Stimulated activated CD4-positive, alpha-beta T cell treated with anti-CD3 and anti-CD28 coated beads, Interleukin-1b, Interleukin-23, amount 100 ng/mL, for 4 hours (primary cell): ENCODE data around the gene TBC1D9B.
A peak's percentile ranks its signal among the peaks of the same experiment; 100 is the strongest.

Experiments
- DNase-seq, 2 donors: peaks; one replicate each; pipeline ENCODE4 v3.0.0-alpha.2; 2020; ENCODE audit warnings: low read depth in 2 of 2

Gene TBC1D9B

DNA sequence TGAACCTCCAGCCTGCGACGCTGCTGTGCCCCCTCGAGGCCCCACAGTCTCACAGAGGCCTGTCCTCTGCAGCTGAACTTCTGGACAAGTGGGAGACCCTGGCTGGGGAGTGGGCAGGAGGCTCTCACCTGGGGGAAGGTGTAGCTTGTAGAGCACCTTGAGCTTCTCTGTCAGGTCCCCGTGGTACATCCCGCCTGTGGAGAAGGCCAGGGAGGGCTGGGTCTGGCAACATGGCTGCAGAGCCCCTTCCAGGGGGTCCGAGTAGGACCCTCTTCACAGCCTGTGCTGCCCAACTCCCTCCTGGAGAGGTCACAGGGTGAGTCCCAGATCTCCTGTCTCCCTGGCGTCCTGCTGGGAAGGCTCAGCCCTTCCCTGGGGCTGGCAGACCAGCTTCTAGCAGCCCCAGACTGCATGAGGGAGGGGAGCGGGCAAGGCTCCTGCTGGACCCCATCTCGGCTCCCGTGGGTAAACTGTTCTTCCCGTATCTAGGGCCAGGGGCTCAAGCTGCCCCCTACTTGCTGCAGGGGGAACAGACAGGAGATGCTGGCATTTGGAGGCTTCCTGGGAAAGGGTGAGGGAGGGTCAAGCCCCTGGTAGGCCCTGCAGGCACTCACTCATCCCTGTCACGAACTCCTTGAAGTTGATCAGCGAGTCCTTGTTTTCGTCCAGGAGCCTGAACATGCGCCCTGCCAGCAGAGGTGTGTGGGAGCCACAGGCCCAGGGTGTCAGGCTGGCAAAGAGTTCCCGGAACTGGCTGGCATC, 37.9 kb downstream of the TBC1D9B start:
- DNase-seq: no peak

- no peak for DNase-seq
These were observed 38.6 kb downstream of the TBC1D9B start for GRCh38 chr5:179869101-179869500.

DNA sequence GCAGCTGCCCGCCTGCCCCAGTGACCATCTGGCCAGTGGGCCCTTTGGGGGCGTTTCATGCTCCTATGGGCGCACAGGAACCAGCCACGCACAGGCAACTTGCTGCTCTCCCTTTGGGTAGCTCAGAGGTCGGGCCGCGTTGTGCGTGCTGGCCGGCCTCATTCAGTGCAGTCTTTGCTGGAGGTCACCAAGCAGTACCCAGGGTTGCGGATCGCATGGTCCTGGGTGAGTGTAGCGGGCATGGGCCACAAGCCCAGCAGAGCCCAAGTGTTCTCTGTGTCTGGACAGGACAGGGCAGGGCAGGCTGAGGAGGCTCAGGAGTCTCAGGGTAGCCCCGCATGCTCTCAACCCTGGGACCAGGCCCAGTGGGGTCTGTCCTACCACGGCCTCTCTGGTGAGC, 39.2 kb downstream of the TBC1D9B start:
- no peak for DNase-seq

DNA sequence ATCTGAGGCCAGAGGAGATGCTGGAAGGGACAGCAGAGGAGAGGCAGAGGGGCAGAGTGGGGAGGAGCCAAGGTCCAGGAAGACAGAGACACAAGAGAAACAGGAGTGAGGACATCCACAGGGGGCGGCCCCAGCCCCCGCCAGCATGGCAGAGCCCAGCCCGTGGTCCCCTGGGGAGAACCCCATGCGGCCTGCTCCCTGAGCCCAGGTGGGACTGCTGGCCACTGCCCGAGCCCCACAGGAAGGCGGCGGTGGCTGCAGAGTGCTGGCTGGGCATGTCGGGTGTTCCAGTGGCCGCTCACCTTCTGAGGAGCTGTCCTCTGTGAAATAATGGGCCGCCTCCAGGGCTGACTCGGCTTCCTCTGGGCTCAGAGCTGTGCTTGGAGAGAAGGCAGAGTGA, 40.2 kb downstream of the TBC1D9B start:
- no peak for DNase-seq

- DNase-seq: no peak
These were observed 40.6 kb downstream of the TBC1D9B start for GRCh38 chr5:179867079-179867465.

- DNase-seq: no peak
These were observed 41.2 kb downstream of the TBC1D9B start for GRCh38 chr5:179866241-179867078.

- DNase-seq: no peak
These were observed 42.0 kb downstream of the TBC1D9B start for GRCh38 chr5:179865491-179866240.

- no peak for DNase-seq
These were observed 43.0 kb downstream of the TBC1D9B start for GRCh38 chr5:179864686-179865085.

DNA sequence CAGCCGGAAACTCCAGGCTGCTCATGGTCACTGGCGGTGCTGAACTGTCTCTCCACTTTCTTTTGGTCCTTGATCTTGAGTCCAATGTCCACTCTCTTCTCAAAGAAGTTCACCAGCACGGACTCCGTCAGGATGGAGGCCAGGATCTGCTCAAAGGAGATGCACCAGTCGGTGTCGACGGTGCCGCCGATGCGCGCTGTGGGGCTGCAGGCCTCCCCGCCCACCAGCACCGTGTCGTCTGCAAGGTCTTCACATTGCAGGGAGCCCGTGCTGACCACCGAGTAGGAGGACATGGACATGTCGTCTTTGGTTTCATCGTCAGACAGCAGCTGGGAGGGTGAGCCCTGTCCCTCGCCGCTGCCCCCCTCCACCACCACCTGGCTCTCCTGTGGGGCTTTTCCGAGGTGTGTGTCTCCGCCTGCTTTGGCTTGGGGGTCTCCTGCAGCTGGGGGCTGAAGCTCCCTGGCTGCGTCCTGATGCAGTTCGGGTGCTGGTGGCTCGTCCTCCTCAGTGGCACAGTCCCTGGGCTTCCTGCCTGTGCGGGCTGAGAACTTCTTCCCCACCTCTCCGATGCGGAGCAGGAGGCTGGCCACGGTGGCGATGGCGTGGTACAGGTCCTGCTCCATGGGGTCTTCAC, 44.1 kb downstream of the TBC1D9B start:
- no peak for DNase-seq

GRCh38 chr5:179862891-179863290, 44.8 kb downstream of the TBC1D9B start:
- no peak for DNase-seq

DNA sequence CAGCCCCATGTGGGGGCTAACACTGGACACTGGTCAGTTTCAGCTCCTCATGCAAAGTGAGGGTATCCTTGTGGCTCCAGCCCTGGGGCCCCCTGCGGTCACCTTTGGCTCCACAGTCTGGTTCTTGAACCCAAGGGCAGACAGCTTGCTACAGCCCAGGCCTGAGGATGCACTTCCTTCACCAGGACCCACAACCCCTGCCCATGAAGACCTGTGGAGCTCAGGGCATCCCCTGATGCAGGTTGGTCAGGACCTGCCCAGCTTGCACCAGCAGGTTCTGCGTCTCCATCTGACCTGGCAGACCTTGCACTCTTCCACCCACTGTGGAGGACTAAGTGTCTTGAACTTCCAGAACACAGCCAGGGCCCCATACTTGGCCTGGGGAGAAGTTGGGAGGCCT, 45.4 kb downstream of the TBC1D9B start:
- DNase-seq: no peak

- no peak for DNase-seq
These were observed 47.4 kb downstream of the TBC1D9B start for GRCh38 chr5:179860301-179860700.

GRCh38 chr5:179858586-179859427, 48.9 kb downstream of the TBC1D9B start, which contains the start of gene MRNIP:
MRNIP (minus strand) TSS chr5:179858817; CDS start chr5:179858796, 21 bp downstream.
- peak; percentile 83 to 93 for DNase-seq

- DNase-seq: peak in 1 of 2 donors; percentile 52
These were observed 49.5 kb downstream of the TBC1D9B start for GRCh38 chr5:179858241-179858585.

GRCh38 chr5:179854356-179854755, 53.3 kb downstream of the TBC1D9B start:
- DNase-seq: no peak

DNA sequence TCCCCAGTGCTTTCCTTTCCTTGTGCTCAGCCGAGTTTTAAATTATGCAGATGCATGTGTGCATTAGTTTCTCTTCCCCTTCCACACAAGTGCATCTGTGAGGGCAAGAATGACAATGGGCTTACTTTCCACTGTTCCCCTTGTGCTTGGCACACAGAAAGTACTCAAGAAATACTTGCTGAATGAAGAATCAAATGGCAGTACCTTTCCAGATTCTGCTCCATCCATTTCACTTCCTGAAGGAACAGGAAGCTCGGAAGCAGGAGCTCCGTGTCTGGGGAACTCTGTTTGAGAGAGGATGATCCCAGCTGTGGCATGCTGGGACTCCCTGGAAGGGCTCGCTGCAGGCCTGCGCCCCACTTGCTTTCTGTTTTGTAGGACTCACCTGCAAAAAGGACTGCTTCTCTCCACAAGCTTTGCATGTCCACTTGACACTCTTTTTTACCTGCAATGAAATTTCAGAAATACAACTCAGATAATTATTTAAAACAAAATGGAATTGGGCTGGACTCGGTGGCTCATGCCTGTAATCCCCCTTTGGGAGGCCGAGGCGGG, 54.6 kb downstream of the TBC1D9B start:
- no peak for DNase-seq

DNA sequence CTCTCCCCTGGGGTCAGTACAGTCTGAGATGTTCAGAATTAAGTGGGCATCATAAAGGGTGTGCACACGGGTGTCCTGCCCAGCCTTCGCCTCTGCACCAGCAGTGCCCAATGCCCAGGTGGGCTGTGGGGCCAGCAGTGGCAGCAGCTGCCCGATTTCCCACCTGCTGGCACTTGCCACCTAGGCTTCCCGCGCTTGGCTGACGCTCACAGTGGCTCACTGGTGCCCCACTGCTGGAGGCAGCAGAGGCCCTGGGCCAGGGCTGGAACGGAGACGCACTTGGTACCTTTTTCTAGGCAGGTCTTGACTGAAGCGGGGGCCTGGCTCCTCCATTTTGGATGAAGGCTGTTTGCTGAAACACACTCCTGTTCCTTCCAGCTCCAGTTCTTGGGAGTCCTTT, 66.1 kb downstream of the TBC1D9B start:
- DNase-seq: no peak

GRCh38 chr5:179840766-179841165, 66.9 kb downstream of the TBC1D9B start:
- DNase-seq: no peak

GRCh38 chr5:179840321-179840720, 67.4 kb downstream of the TBC1D9B start:
- no peak for DNase-seq
